ENCODE results near the gene KRTAP2-4.

DNA sequence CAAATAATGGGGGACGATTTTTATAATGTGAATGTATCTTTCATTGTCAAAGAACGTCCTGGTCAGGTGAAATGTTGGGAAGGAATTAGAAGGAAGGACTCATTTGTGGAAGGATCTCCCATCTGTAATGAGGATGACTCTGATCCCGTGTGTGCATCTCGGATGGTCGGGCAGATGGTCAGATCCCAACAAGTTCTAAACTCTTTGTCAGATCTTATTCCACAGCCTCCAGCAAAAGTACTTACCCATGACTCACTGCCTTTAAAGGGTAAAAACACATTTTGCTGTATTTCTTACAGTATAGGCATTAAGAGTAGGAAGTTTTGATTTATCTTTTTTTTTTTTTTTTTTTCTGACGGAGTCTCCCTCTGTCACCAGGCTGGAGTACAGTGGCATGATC, 32.8 kb upstream of the KRTAP2-4 start:
- TF ChIP-seq, protein P1, sequence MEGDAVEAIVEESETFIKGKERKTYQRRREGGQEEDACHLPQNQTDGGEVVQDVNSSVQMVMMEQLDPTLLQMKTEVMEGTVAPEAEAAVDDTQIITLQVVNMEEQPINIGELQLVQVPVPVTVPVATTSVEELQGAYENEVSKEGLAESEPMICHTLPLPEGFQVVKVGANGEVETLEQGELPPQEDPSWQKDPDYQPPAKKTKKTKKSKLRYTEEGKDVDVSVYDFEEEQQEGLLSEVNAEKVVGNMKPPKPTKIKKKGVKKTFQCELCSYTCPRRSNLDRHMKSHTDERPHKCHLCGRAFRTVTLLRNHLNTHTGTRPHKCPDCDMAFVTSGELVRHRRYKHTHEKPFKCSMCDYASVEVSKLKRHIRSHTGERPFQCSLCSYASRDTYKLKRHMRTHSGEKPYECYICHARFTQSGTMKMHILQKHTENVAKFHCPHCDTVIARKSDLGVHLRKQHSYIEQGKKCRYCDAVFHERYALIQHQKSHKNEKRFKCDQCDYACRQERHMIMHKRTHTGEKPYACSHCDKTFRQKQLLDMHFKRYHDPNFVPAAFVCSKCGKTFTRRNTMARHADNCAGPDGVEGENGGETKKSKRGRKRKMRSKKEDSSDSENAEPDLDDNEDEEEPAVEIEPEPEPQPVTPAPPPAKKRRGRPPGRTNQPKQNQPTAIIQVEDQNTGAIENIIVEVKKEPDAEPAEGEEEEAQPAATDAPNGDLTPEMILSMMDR (IDR thresholded peaks at IDR 0.05) = no peak
- TF ChIP-seq POLR2A (IDR thresholded peaks at IDR 0.05) = no peak

All from vagina (tissue), 2 donors.